ENCODE results near the gene NEU2. TPM values are rescaled to one million over a fixed set of nuclear protein-coding genes. Genes with fewer than 3 reads are reported as not detected.

The NEU2 gene
- total RNA-seq, 2 donors from 2014 or later, result not detected

DNA sequence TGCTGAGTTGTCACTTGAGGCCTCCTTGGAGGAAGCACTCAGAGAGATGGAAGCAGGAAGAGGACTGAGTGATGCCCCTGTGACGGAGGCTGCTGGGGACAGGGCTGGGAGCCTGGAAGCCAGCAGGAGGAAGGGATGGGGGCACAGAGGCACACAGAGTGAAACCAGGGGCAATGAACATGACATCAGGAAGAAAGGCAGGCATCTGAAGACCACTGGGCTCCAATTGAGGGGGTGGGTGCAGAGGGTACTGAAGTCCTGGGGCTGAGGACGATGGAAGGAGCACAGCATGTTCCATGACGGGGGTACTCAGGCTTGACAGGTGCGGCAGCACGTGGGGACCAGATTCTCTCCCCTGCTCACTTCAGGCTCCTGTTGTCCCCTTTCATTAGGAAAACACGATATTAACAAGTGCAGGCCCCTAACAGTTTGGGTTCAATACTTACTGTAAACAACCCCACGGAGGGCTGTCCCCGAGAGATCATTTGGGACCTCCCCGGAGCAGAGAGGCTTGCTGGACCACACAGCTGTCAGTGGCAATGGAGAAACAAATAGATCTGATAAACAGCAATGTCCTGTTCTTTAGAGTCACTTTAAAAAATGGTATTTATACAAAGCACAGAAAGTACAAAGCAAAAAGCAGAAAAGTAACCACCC lies 36.4 kb downstream of the NEU2 start:
- Mint-ChIP-seq H3K27ac (peak overlapping the region; percentile 69), H3K9me3 (peaks cover 0 to 3% of the 10 kb centered on the region in 2 donors), H3K4me3 (peak overlapping the region in 1 of 2 donors; percentile 45), H3K36me3 (ENCODE audit: insufficient read depth in 2 of 2) (peaks cover 10 to 38% of the 10 kb centered on the region in 2 donors), H3K4me1 (ENCODE audit: low read depth) (peaks cover 47% of the 10 kb centered on the region), H3K27me3 (ENCODE audit: low read depth) (no peaks in the 10 kb centered on the region)
- no peak for DNase-seq
- ATAC-seq (replicated peaks in 1 of 2), result no peak

DNA sequence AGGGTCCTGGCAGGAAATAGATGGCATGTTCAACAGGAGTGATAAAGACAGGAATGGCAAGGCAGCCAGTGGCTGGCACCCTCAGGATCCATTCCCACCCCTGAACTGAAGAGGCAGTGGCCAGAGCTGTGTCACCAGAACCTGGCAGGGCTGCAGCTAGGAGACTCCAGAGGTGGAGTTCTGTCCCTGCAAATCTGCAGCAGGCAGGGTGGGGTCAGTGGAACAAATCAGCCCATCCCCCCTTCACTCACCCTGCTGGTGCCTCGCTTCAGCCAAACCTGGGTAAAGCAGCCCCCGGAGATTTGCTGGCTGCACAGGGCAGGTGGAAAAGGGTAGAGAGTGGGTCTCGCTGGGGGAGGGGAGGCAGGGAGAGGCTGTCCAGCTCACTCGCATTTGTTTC lies 40.4 kb downstream of the NEU2 start:
- ATAC-seq (replicated peaks in 1 of 2), result no peak
- Mint-ChIP-seq H3K4me1 (ENCODE audit: low read depth) (peaks cover 26% of the 10 kb centered on the region), H3K36me3 (ENCODE audit: insufficient read depth in 2 of 2) (peaks cover 6 to 21% of the 10 kb centered on the region in 2 donors), H3K27ac (peak overlapping the region; percentile 17), H3K9me3 (peaks cover 0 to 3% of the 10 kb centered on the region in 2 donors), H3K4me3 (no peak overlapping the region), H3K27me3 (ENCODE audit: low read depth) (no peaks in the 10 kb centered on the region)
- no peak for DNase-seq

- DNase-seq, result no peak
- H3K4me3 Mint-ChIP-seq, result no peak overlapping the region
- ATAC-seq (replicated peaks in 1 of 2), result no peak
- peaks cover 22% of the 10 kb centered on the region for H3K4me1 Mint-ChIP-seq (ENCODE audit: low read depth)
- H3K36me3 Mint-ChIP-seq (ENCODE audit: insufficient read depth in 2 of 2), result peaks cover 6 to 25% of the 10 kb centered on the region in 2 donors
- H3K9me3 Mint-ChIP-seq, result peaks cover 0 to 3% of the 10 kb centered on the region in 2 donors
- H3K27ac Mint-ChIP-seq, result no peak overlapping the region
- no peaks in the 10 kb centered on the region for H3K27me3 Mint-ChIP-seq (ENCODE audit: low read depth)
These were observed 41.6 kb downstream of the NEU2 start for GRCh38 chr2:233074106-233074505.

GRCh38 chr2:233075141-233075965 lies 42.9 kb downstream of the NEU2 start:
- Mint-ChIP-seq H3K27ac (no peak overlapping the region), H3K36me3 (ENCODE audit: insufficient read depth in 2 of 2) (peaks cover 8 to 28% of the 10 kb centered on the region in 2 donors), H3K9me3 (peaks cover 0 to 3% of the 10 kb centered on the region in 2 donors), H3K4me1 (ENCODE audit: low read depth) (peaks cover 24% of the 10 kb centered on the region), H3K27me3 (ENCODE audit: low read depth) (no peaks in the 10 kb centered on the region), H3K4me3 (no peak overlapping the region)
- peak in 1 of 2 donors; percentile 21 for ATAC-seq (replicated peaks in 1 of 2)
- no peak for DNase-seq

- Mint-ChIP-seq H3K36me3 (ENCODE audit: insufficient read depth in 2 of 2) (peaks cover 9 to 27% of the 10 kb centered on the region in 2 donors), H3K27me3 (ENCODE audit: low read depth) (no peaks in the 10 kb centered on the region), H3K4me3 (no peak overlapping the region), H3K4me1 (ENCODE audit: low read depth) (peaks cover 24% of the 10 kb centered on the region), H3K27ac (no peak overlapping the region), H3K9me3 (peaks cover 0 to 3% of the 10 kb centered on the region in 2 donors)
- DNase-seq (no peak), ATAC-seq (replicated peaks in 1 of 2) (peak; percentile 20 to 50)
These were observed 43.5 kb downstream of the NEU2 start for GRCh38 chr2:233075966-233076339.

- Mint-ChIP-seq H3K9me3 (peaks cover 0 to 2% of the 10 kb centered on the region in 2 donors), H3K27me3 (ENCODE audit: low read depth) (no peaks in the 10 kb centered on the region), H3K4me1 (ENCODE audit: low read depth) (peaks cover 32% of the 10 kb centered on the region), H3K4me3 (no peak overlapping the region), H3K27ac (no peak overlapping the region), H3K36me3 (ENCODE audit: insufficient read depth in 2 of 2) (peaks cover 8 to 25% of the 10 kb centered on the region in 2 donors)
- no peak for DNase-seq
- ATAC-seq (replicated peaks in 1 of 2), result no peak
These were observed 44.3 kb downstream of the NEU2 start for GRCh38 chr2:233076749-233077148.

DNA sequence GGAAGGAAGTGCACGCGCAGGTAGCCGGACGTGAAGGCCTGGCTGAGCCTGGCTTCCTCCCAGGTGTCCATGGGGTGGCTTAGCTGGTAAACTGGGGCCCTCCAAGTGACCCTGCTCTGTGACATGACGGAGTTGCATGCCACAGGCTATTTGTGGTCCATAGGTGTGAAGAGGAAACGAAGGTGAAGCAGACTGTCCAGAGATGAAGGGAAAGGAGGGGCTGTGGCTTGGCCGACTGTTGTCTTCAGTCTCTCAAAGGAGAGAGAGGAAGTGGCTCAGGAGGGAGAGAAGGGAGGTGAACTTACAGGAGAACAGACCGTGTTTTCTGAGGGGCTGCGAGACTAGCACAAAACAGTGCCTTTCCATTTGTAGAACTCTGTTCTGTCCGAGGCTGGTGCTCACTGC lies 47.0 kb downstream of the NEU2 start:
- no peaks in the 10 kb centered on the region for H3K9me3 Mint-ChIP-seq
- DNase-seq (peak in 1 of 2 donors; percentile 22), ATAC-seq (replicated peaks in 1 of 2) (peak in 1 of 2 donors; percentile 2)
- no peaks in the 10 kb centered on the region for H3K27me3 Mint-ChIP-seq (ENCODE audit: low read depth)
- peak overlapping the region; percentile 71 to 84 for H3K4me3 Mint-ChIP-seq
- peaks cover 59% of the 10 kb centered on the region for H3K4me1 Mint-ChIP-seq (ENCODE audit: low read depth)
- H3K27ac Mint-ChIP-seq, result peak overlapping the region; percentile 47
- H3K36me3 Mint-ChIP-seq (ENCODE audit: insufficient read depth in 2 of 2), result peaks cover 7 to 22% of the 10 kb centered on the region in 2 donors

GRCh38 chr2:233079953-233080835 lies 47.7 kb downstream of the NEU2 start:
- no peaks in the 10 kb centered on the region for H3K9me3 Mint-ChIP-seq
- peaks cover 66% of the 10 kb centered on the region for H3K4me1 Mint-ChIP-seq (ENCODE audit: low read depth)
- peak overlapping the region; percentile 13 for H3K27ac Mint-ChIP-seq
- H3K36me3 Mint-ChIP-seq (ENCODE audit: insufficient read depth in 2 of 2), result peaks cover 7 to 25% of the 10 kb centered on the region in 2 donors
- ATAC-seq (replicated peaks in 1 of 2), result peak in 1 of 2 donors; percentile 16
- no peak for DNase-seq
- no peaks in the 10 kb centered on the region for H3K27me3 Mint-ChIP-seq (ENCODE audit: low read depth)
- H3K4me3 Mint-ChIP-seq, result peak overlapping the region; percentile 84 to 93

DNA sequence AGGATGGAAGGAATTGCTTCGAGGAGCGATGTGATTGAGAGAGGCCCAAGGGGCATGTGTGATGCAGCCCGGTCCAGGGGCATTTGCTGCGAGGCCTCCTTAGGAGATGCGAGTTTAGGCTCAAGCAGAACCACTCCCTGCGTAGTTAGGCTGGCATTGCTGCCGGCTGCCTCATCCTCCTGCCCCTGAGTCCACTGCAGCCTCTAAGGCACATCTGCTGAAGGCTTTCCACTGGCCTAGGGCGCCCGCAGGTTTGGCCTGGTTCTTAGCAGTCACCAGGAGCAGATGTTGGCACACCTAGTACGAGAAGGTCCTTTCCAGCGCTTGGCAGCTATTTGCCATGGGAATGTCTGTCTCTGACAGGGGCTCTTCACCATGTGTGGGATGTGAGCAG lies 48.4 kb downstream of the NEU2 start:
- H3K36me3 Mint-ChIP-seq (ENCODE audit: insufficient read depth in 2 of 2), result peaks cover 10 to 28% of the 10 kb centered on the region in 2 donors
- H3K4me3 Mint-ChIP-seq, result peak overlapping the region; percentile 84 to 93
- no peak for ATAC-seq (replicated peaks in 1 of 2)
- no peaks in the 10 kb centered on the region for H3K9me3 Mint-ChIP-seq
- H3K27me3 Mint-ChIP-seq (ENCODE audit: low read depth), result no peaks in the 10 kb centered on the region
- peak overlapping the region; percentile 76 for H3K27ac Mint-ChIP-seq
- peaks cover 73% of the 10 kb centered on the region for H3K4me1 Mint-ChIP-seq (ENCODE audit: low read depth)
- no peak for DNase-seq

DNA sequence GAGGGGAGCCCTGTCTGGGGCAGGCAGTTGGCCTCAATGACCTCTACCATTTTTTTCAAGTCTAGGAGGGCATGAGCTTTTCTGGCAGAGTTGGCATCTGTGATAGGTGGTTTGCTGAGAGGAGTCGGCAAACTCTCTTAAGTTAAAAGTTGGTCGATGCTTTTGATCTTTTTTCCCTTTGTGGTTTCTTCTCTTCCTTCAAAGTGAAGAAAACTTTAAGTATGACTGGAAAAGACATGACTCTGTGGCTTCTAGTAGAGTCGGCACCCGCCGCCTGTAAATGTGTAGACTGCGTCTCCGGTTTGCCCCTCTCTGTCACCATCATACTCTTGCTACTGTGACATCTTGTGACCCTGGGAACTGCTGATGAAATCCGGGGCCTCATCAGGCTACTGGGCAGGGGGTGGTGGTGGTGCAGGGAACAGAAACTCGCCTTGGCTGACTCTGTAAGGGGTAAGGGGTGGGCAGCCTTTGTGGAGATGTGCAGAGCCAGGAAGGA lies 48.8 kb downstream of the NEU2 start:
- peaks cover 77% of the 10 kb centered on the region for H3K4me1 Mint-ChIP-seq (ENCODE audit: low read depth)
- peak overlapping the region; percentile 84 to 93 for H3K4me3 Mint-ChIP-seq
- no peaks in the 10 kb centered on the region for H3K9me3 Mint-ChIP-seq
- peak overlapping the region; percentile 76 for H3K27ac Mint-ChIP-seq
- no peaks in the 10 kb centered on the region for H3K27me3 Mint-ChIP-seq (ENCODE audit: low read depth)
- peaks cover 10 to 31% of the 10 kb centered on the region in 2 donors for H3K36me3 Mint-ChIP-seq (ENCODE audit: insufficient read depth in 2 of 2)
- DNase-seq, result peak; percentile 74 to 83
- peak; percentile 72 to 79 for ATAC-seq (replicated peaks in 1 of 2)

- Mint-ChIP-seq H3K36me3 (ENCODE audit: insufficient read depth in 2 of 2) (peaks cover 11 to 35% of the 10 kb centered on the region in 2 donors), H3K27me3 (ENCODE audit: low read depth) (no peaks in the 10 kb centered on the region)
These were observed 49.3 kb downstream of the NEU2 start for GRCh38 chr2:233081731-233082221.

DNA sequence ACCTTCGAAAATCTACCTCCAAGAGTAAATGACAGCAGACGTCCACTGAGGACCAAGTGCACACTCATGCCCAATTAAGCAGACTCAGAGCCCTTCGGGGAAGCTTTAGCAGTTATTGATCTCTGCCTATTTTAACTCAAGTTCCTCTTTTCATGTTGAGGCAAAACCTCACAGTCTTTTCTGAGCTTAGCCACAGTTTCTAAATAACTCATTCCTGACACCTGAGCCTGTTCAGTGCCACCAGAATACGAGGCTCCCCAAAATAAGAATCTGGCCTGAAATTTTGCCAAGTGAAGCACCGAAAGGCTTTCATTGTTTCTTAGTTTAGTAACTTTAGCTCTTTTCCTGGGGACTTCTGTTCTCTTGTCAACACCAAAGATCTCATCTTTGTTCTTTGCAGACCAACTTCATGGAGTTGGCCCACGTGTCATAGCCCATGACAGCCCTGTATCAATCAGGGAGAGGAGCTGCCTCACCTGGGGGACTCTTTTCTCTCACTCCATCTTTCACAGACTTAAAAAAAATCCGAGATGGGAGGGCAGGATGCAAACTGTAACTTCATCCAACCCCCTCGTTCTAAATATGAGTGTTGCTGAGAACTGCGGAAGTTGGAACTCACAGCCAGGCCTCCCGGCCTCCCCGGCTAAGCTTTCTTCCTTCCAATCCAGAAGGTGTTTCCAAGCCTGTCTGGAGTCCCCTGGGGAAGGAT lies 49.9 kb downstream of the NEU2 start:
- peak; percentile 46 to 50 for DNase-seq
- H3K36me3 Mint-ChIP-seq (ENCODE audit: insufficient read depth in 2 of 2), result peaks cover 14 to 37% of the 10 kb centered on the region in 2 donors

More at GRCh38 chr2:233081731-233082221, 49.3 kb downstream of the NEU2 start:
- Mint-ChIP-seq H3K4me1 (ENCODE audit: low read depth) (peaks cover 82% of the 10 kb centered on the region), H3K4me3 (peak overlapping the region; percentile 84 to 93), H3K9me3 (no peaks in the 10 kb centered on the region), H3K27ac (peak overlapping the region; percentile 76)
- ATAC-seq (replicated peaks in 1 of 2) (peak; percentile 3 to 16), DNase-seq (no peak)

More for the DNA sequence above, 49.9 kb downstream of the NEU2 start:
- Mint-ChIP-seq H3K4me3 (peak overlapping the region; percentile 84 to 93), H3K27me3 (ENCODE audit: low read depth) (no peaks in the 10 kb centered on the region), H3K27ac (peak overlapping the region; percentile 76), H3K9me3 (no peaks in the 10 kb centered on the region), H3K4me1 (ENCODE audit: low read depth) (peaks cover 85% of the 10 kb centered on the region)
- ATAC-seq (replicated peaks in 1 of 2), result peak; percentile 50 to 59
